Measurements from ENCODE around the gene PAX7. TPM values are rescaled to one million over a fixed set of nuclear protein-coding genes. Genes with fewer than 3 reads are reported as not detected.

The PAX7 gene
- polyA plus RNA-seq, 1 of the 3 experiments (the other 2 are of a cell fraction) = not detected

DNA sequence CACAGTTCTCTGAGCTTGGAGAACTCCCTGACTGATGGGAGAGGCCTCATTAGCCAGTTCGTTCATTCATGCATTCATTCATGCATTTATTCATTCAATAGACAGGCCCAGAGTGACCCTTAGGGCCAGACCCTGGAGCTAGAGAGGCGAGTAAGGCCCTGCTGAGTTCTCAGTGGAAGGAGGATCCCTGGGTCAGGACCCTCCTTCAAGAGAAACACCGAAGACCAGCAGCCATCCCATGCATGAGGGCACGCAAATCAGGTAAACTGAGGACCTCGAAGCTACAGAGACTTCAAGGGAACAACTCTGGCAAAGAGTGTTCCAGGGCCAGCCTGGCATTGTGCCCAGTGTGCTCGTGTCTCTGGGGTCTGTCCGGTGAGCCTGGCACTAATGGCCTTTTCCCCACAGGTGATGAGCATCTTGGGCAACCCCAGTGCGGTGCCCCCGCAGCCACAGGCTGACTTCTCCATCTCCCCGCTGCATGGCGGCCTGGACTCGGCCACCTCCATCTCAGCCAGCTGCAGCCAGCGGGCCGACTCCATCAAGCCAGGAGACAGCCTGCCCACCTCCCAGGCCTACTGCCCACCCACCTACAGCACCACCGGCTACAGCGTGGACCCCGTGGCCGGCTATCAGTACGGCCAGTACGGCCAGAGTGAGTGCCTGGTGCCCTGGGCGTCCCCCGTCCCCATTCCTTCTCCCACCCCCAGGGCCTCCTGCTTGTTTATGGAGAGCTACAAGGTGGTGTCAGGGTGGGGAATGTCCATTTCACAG, 104.8 kb downstream of the PAX7 start:
- H3F3A ChIP-seq (replicated peaks; ENCODE audit: insufficient read depth) = no peaks in the 10 kb centered on the region
- no peaks in the 10 kb centered on the region for H3K9me3 ChIP-seq
- no peak overlapping the region for H3K4me2 ChIP-seq
- ChIA-PET POLR2A (no interaction called here), CTCF (interaction anchor here (0.6 to 1.0 kb wide), 3 partner anchors 9 to 60 kb away, joined by 3 to 4 read pairs (median 3); no protein-coding TSS in a partner anchor)
- TF ChIP-seq NRF1 (IDR thresholded peaks at IDR 0.05; ENCODE audit: low read depth, low read length) (no peak), MXI1 (IDR thresholded peaks at IDR 0.05; ENCODE audit: low read depth, low read length) (no peak), ELF1 (IDR thresholded peaks at IDR 0.05) (no peak), FOSL2 (IDR thresholded peaks at IDR 0.05; ENCODE audit: borderline replicate concordance, low read depth) (no peak), NFIC (IDR thresholded peaks at IDR 0.05; ENCODE audit: borderline replicate concordance) (no peak), EP300 (IDR thresholded peaks at IDR 0.05; ENCODE audit: borderline replicate concordance in 1 of 2, low read depth in 1 of 2, low read length in 1 of 2) (no peak), YY1 (IDR thresholded peaks at IDR 0.05; ENCODE audit: low read depth) (no peak), CHD2 (IDR thresholded peaks at IDR 0.05; ENCODE audit: low read length, partially characterized antibody) (no peak), RFX5 (IDR thresholded peaks at IDR 0.05; ENCODE audit: low read length) (no peak), SMC3 (IDR thresholded peaks at IDR 0.05; ENCODE audit: low read depth, low read length) (no peak), TAF1 (IDR thresholded peaks at IDR 0.05; ENCODE audit: borderline replicate concordance, low read depth, low read length) (no peak)
- TF ChIP-seq, protein P1, sequence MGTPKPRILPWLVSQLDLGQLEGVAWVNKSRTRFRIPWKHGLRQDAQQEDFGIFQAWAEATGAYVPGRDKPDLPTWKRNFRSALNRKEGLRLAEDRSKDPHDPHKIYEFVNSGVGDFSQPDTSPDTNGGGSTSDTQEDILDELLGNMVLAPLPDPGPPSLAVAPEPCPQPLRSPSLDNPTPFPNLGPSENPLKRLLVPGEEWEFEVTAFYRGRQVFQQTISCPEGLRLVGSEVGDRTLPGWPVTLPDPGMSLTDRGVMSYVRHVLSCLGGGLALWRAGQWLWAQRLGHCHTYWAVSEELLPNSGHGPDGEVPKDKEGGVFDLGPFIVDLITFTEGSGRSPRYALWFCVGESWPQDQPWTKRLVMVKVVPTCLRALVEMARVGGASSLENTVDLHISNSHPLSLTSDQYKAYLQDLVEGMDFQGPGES (IDR thresholded peaks at IDR 0.05; ENCODE audit: low read depth, low read length) = no peak
- TF ChIP-seq, protein P2, sequence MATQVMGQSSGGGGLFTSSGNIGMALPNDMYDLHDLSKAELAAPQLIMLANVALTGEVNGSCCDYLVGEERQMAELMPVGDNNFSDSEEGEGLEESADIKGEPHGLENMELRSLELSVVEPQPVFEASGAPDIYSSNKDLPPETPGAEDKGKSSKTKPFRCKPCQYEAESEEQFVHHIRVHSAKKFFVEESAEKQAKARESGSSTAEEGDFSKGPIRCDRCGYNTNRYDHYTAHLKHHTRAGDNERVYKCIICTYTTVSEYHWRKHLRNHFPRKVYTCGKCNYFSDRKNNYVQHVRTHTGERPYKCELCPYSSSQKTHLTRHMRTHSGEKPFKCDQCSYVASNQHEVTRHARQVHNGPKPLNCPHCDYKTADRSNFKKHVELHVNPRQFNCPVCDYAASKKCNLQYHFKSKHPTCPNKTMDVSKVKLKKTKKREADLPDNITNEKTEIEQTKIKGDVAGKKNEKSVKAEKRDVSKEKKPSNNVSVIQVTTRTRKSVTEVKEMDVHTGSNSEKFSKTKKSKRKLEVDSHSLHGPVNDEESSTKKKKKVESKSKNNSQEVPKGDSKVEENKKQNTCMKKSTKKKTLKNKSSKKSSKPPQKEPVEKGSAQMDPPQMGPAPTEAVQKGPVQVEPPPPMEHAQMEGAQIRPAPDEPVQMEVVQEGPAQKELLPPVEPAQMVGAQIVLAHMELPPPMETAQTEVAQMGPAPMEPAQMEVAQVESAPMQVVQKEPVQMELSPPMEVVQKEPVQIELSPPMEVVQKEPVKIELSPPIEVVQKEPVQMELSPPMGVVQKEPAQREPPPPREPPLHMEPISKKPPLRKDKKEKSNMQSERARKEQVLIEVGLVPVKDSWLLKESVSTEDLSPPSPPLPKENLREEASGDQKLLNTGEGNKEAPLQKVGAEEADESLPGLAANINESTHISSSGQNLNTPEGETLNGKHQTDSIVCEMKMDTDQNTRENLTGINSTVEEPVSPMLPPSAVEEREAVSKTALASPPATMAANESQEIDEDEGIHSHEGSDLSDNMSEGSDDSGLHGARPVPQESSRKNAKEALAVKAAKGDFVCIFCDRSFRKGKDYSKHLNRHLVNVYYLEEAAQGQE (IDR thresholded peaks at IDR 0.05; ENCODE audit: low read depth, low read length) = no peak
- H3K79me2 ChIP-seq (ENCODE audit: insufficient read depth) = no peaks in the 10 kb centered on the region
- no peaks in the 10 kb centered on the region for H3K4me1 ChIP-seq (ENCODE audit: control insufficient read depth in 1 of 2, insufficient read depth in 2 of 2, low read depth in 1 of 2, low read length in 1 of 2)
- no peak overlapping the region for H2AFZ ChIP-seq (ENCODE audit: low read depth)
- H3K4me3 ChIP-seq (ENCODE audit: low read depth in 2 of 2, low read length in 1 of 2) = no peak overlapping the region
- no peaks in the 10 kb centered on the region for H3K27me3 ChIP-seq (ENCODE audit: insufficient read depth)
- 52% methylated on average over 19 of the region's 22 CpGs for WGBS (ENCODE audit: low lambda C conversion rate)
- H4K20me1 ChIP-seq (ENCODE audit: insufficient read depth) = no peaks in the 10 kb centered on the region
- H3K9me2 ChIP-seq = no peaks in the 10 kb centered on the region
- H3K27ac ChIP-seq (ENCODE audit: low read depth in 2 of 2, low read length in 1 of 2) = no peak overlapping the region
- DNase-seq = no peak
- no peak overlapping the region for H3K9ac ChIP-seq
- no peaks in the 10 kb centered on the region for H3K36me3 ChIP-seq (replicated peaks in 1 of 2; ENCODE audit: control insufficient read depth in 1 of 2, insufficient read depth in 2 of 2, low read length in 1 of 2)

All from SK-N-SH (cell line).